ENCODE measurements around the gene CDC42EP1. TPM values are rescaled to one million over a fixed set of nuclear protein-coding genes. Genes with fewer than 3 reads are reported as not detected.
"Not testable (repeated sequence)": the region's sequence is repeated elsewhere in the genome, so short reads cannot be mapped to it uniquely, and the experiment has no call there.

The CDC42EP1 gene
- total RNA-seq, 1 experiment from 2014 or later: 51.7 TPM

- DNase-seq (ENCODE audit: low read depth): no peak
These were observed 17.7 kb downstream of the CDC42EP1 start for GRCh38 chr22:37578002-37578401.

GRCh38 chr22:37581504-37581903 is 21.2 kb downstream of the CDC42EP1 start:
- peak; percentile 39 for DNase-seq (ENCODE audit: low read depth)

GRCh38 chr22:37582526-37582925 is 22.2 kb downstream of the CDC42EP1 start:
- DNase-seq (ENCODE audit: low read depth): no peak

GRCh38 chr22:37588546-37589215 is 28.4 kb downstream of the CDC42EP1 start:
- DNase-seq (ENCODE audit: low read depth): no peak

GRCh38 chr22:37589636-37590035 is 29.4 kb downstream of the CDC42EP1 start:
- no peak for DNase-seq (ENCODE audit: low read depth)

GRCh38 chr22:37591081-37591480 is 30.8 kb downstream of the CDC42EP1 start:
- DNase-seq (ENCODE audit: low read depth): not testable (repeated sequence)

GRCh38 chr22:37591823-37592404 is 31.6 kb downstream of the CDC42EP1 start:
- no peak for DNase-seq (ENCODE audit: low read depth)

GRCh38 chr22:37594237-37594636 is 34.0 kb downstream of the CDC42EP1 start:
- DNase-seq (ENCODE audit: low read depth): no peak

GRCh38 chr22:37599153-37599552 is 38.9 kb downstream of the CDC42EP1 start:
- no peak for DNase-seq (ENCODE audit: low read depth)

- no peak for DNase-seq (ENCODE audit: low read depth)
These were observed 40.9 kb downstream of the CDC42EP1 start for GRCh38 chr22:37601203-37601539.

GRCh38 chr22:37601540-37602442 is 41.5 kb downstream of the CDC42EP1 start:
- peak; percentile 72 for DNase-seq (ENCODE audit: low read depth)

GRCh38 chr22:37602546-37603277 is 42.4 kb downstream of the CDC42EP1 start:
- DNase-seq (ENCODE audit: low read depth): not testable (repeated sequence)

GRCh38 chr22:37604074-37604473 is 43.8 kb downstream of the CDC42EP1 start:
- DNase-seq (ENCODE audit: low read depth): no peak

- no peak for DNase-seq (ENCODE audit: low read depth)
These were observed 44.6 kb downstream of the CDC42EP1 start for GRCh38 chr22:37604875-37605274.

- DNase-seq (ENCODE audit: low read depth): peak; percentile 70
These were observed 47.0 kb downstream of the CDC42EP1 start for GRCh38 chr22:37607010-37607934.

GRCh38 chr22:37607935-37608476 is 47.7 kb downstream of the CDC42EP1 start:
- no peak for DNase-seq (ENCODE audit: low read depth)

GRCh38 chr22:37608477-37609239 is 48.4 kb downstream of the CDC42EP1 start, which contains the start of gene GGA1:
TSS of gene GGA1 (plus strand) at chr22:37608834. CDS start at chr22:37608861, 27 bp downstream.
- DNase-seq (ENCODE audit: low read depth): peak; percentile 95

GRCh38 chr22:37609240-37610152 is 49.2 kb downstream of the CDC42EP1 start:
- no peak for DNase-seq (ENCODE audit: low read depth)

GRCh38 chr22:37610153-37610475 is 49.8 kb downstream of the CDC42EP1 start:
- not testable (repeated sequence) for DNase-seq (ENCODE audit: low read depth)

All from M059J (cell line).